ENCODE measurements around the gene DDC.

- TF ChIP-seq EZH2 (IDR thresholded peaks at IDR 0.05; ENCODE audit: borderline replicate concordance, low read depth, low read length, severe bottlenecking) (no peak), POLR2AphosphoS5 (IDR thresholded peaks at IDR 0.05; ENCODE audit: insufficient read depth, low read depth, low read length) (no peak), MAX (IDR thresholded peaks at IDR 0.05; ENCODE audit: insufficient read depth, insufficient read length) (no peak), CTCF (IDR thresholded peaks at IDR 0.05; ENCODE audit: extremely low read depth in 1 of 2, insufficient read depth in 1 of 2, low read depth in 1 of 2, low read length in 2 of 2) (no peak), POLR2A (IDR thresholded peaks at IDR 0.05; ENCODE audit: low read depth, low read length) (no peak), MYC (IDR thresholded peaks at IDR 0.05; ENCODE audit: low read depth, low read length) (no peak), FOS (IDR thresholded peaks at IDR 0.05; ENCODE audit: borderline replicate concordance, insufficient read depth, low read length) (no peak), GATA2 (IDR thresholded peaks at IDR 0.05; ENCODE audit: insufficient read depth, insufficient read length, low read depth, low read length) (no peak)
Observed at GRCh38 chr7:50565977-50566376, 772 bp upstream of the DDC start.
